ENCODE data around the gene FXYD3.
"Not testable (repeated sequence)": the region's sequence is repeated elsewhere in the genome, so short reads cannot be mapped to it uniquely, and the experiment has no call there.

The FXYD3 gene

DNA sequence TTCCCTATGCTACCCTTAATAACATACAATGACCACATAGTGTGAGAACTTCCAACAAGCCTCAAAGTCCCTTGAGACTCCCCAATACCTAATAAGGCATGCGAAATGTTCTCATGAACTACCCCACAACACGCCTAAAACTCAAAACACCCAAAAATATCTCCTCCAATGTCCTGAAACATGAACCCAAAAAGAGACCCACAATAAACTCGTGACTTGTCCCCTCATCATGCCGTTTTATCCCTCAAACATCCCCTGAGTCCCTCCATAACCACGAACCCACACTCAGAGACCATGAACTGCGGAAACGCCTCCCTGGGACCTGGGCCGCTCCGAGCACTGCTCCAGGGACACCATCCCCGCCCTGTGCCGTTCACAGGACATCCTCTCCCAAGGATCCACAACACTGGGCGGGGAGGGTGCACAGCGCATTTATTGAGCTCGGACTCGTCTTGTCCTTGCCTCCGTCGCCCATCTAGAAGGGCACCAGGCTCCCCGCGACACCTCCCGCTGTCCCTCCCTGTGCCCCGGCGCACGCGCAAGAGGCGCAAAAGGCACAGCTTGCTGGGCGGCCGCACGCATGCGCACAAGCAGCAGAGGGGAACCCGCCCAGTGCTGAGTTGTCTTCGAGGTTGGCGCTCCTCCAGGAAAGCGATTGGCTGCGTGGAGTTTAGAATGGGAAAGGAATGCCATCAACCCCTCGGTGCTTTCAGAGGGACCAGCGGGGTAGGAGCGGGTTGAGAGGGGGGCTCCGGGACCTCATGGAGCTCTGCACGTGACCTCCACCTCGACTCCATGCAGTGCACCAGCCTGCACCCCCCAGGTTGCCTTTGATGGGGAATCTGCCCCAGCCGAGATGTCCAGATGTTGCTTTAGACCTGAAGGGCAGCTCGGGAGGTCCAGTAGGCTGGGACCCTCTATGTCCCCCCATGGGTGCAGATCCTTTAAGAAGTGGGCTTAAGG lies 8.8 kb downstream of the FXYD3 start:
- peak; percentile 61 to 79 (median 76) for DNase-seq (ENCODE audit: low read depth in 3 of 3)

DNA sequence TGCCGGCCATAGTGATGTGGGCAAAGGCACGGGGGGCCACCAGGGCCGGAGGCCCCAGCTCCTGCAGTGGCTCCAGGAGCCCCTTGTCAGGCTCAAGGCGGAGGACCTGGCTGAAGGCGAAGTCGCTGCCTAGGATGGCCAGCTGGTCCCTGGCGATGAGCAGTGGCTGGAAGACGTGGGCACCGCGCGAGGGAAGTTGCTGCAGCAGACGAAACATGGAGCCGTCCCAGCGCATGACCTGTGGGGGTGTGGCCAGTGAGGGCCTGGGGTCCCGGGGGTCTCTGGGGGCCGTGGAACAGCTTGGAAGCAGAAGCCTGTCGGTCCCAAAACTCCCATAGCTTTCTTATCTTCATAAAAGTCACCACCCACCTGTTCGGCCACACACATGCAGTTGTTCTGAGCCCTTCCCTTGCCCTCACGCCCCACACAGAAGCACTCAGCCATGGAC lies 9.7 kb downstream of the FXYD3 start:
- no peak for DNase-seq (ENCODE audit: low read depth in 3 of 3)

DNA sequence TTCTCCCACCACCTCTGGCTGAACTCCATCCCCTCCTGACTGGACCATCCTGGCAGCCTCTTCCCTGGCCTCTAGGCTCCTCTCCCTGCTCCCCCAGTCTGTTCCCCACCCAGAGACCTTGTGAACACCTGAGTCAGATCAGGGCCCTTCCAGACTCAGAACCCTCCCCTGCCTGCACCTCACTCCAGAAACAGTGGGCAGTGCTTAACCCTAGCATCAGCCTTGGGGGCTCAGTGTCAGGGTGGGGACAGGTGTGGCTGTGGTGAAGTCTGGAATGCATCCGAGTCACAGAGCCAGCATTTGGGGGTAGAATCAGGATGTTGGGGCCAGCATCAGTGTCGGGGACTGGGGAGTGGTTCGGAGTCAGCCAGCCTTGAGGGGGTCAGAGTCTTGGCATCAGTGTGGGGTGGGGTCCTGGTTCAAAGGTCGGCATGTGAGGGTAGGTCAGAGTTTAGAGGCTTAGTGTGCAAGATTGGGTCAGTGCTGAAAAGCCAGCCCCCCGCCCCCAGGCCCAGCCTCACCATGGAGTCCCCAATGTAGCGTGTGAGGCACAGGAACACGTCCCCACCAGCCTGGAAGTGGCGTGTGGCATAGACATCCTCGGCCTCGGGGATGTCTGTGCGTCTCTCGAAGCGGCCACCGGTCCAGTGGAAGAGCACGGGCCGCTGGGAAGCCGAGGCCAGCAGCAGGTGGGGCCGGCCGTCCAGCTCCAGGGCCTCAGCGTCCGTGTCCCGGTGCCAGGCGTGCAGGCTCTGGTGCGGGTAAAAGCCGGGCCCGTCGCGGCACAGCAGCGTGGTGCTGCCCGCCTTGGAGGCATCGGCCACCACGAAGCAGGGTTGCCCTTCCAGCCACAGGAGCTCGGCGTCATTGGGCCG lies 10.4 kb downstream of the FXYD3 start:
- DNase-seq (ENCODE audit: low read depth in 3 of 3), result no peak

- no peak for DNase-seq (ENCODE audit: low read depth in 3 of 3)
These were observed 11.0 kb downstream of the FXYD3 start for GRCh38 chr19:35126624-35126959.

DNA sequence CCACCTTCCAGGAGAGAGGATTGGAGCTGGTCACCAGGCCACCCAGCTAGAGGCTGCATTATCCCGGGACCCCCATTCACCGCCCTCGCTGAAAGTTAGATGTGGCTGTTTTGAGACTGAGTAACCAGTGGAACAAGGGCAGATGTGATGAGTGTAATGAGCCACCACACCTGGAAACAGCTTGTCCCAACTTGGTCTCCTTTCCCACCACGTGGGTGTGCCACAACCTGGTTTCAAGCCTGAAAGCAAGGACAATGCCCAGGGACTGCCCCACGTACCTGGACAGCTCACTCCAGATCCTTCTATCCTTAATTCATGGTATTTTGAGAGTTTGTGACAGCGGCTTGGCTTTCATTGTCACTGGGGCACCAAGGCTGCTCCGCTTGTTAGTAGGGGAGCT lies 12.2 kb downstream of the FXYD3 start:
- DNase-seq (ENCODE audit: low read depth in 3 of 3), result no peak

- DNase-seq (ENCODE audit: low read depth in 3 of 3), result no peak
These were observed 12.9 kb downstream of the FXYD3 start for GRCh38 chr19:35128398-35129057.

DNA sequence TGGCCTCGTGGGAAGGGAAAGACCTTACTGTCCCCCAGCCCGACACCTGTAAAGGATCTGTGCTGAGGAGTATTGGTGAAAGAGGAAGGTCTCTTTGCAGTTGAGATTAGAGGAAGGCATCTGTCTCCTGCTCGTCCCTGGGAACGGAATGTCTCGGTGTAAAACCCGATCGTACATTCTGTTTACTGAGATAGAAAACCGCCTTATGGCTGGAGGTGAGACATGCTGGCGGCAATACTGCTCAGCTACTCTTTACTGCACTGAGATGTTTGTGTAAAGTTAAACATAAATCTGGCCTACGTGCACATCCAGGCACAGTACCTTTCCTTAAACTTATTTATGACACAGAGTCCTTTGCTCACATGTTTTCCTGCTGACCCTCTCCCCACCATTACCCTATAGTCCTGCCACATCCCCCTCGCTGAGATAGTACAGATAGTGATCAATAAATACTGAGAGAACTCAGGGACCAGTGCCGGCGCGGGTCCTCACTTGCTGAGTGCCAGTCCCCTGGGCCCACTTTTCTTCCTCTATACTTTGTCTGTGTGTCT lies 14.2 kb downstream of the FXYD3 start:
- not testable (repeated sequence) for DNase-seq (ENCODE audit: low read depth in 3 of 3)

DNA sequence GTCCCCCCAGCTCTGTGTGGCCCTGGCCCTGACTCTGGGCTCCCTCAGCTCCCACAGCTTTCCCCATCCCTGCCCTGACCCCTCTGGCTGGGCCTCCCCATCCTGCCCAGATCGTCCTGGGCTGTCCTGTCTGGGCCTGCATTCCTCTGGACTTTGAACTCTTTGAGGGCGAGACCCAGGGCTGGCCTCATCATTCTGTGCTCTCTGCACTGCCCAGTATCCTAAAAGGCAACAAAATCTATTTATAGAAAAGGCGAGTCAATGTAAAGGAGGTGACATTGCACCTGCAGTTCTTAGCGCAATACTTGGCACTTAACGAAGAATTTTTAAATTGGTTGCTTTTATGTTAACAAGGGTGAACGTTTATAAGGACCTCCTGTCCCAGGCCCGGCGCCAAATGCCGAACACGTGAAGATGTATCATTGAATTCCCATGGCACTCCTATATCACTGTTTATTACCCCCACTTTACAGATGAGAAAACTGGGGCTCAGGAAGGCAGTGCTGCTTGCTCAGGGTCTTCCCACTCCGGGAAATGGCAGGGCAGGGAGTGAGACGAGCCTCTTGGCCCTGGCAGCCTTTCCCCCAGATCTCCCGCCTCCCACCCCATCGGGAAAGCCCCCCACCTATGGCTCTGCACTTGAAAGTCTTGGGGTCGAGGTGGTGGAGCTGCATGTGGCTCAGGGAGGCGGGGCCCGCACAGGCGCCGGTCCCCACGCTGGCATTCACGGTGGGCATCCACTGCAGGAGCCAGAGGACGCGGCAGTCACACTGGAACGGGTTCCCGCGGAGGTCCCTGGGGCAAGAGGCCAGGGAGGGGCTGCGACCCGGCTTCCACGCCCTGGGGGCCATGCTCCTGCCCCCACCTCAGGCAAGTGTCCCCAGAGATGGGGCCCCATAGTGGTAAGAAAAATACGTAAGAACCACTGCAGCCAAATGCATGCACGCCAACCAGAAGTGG lies 15.4 kb downstream of the FXYD3 start:
- DNase-seq (ENCODE audit: low read depth in 3 of 3), result no peak

- DNase-seq (ENCODE audit: low read depth in 3 of 3), result no peak
These were observed 16.6 kb downstream of the FXYD3 start for GRCh38 chr19:35132254-35132653.

- no peak for DNase-seq (ENCODE audit: low read depth in 3 of 3)
These were observed 18.2 kb downstream of the FXYD3 start for GRCh38 chr19:35133826-35134225.

DNA sequence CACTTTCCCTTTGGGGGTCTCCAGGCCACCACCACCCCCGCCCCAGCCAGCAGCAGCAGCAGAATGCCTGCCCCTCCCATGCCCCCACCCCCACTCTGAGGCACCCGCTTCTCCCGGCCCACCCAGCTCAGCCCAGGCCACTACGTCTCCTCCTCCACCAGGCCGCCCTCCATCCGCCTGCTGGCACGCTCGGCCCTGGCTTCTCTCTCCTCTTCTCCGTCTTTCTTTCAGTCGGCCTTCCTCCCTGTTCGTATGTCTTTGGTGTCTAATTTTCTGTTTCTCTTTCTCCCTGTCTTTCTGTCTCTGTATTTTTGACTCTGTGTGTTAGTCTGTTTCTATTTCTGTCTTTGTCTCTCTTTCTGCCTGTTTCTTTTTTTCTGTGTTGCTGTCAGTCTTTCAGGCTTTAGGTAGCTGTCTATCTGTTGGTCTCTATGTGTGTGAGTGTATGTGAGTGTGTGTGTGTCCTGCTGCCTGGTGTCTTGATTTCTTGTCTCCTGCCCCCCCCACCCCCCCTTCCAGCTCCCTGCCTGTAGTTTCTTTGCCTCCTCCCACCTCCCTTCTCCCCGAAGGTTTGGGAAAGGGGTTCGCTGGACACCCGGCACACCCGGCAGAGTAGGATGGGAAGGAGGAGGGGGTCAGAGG lies 19.1 kb downstream of the FXYD3 start, which contains the start of gene LGI4:
Gene LGI4, minus strand, starts transcription at position 459 of the 642 bp plus-strand sequence. Its CDS starts 379 bp downstream, at position 80.
- DNase-seq (ENCODE audit: low read depth in 3 of 3), result no peak

DNA sequence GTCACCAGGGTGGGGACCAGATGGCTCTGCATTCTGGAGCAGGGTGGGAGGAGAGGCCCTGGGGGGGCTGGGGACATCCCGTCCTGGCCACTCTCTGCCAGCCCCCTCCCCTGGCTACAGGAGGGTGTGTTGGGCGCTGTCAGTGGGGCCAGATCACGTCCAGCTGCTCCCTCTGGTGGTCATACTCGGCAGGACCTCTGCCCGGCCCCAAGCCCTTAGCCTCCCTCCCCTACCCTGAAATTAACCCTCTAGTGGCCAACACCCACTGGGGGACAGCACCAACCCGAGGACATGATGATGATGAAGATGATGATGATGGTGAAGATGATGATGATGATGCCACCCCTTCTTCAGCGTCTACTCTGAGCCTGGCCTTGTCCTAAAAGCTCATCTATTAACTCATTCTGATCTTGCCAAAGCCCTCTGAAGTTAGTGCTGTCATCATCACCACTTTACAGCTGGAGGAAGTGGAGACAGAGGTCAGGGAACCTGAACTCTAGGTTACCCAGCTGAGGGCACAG lies 19.8 kb downstream of the FXYD3 start:
- peak; percentile 55 to 75 (median 55) for DNase-seq (ENCODE audit: low read depth in 3 of 3)

- DNase-seq (ENCODE audit: low read depth in 3 of 3), result no peak
These were observed 20.6 kb downstream of the FXYD3 start for GRCh38 chr19:35136231-35136630.

DNA sequence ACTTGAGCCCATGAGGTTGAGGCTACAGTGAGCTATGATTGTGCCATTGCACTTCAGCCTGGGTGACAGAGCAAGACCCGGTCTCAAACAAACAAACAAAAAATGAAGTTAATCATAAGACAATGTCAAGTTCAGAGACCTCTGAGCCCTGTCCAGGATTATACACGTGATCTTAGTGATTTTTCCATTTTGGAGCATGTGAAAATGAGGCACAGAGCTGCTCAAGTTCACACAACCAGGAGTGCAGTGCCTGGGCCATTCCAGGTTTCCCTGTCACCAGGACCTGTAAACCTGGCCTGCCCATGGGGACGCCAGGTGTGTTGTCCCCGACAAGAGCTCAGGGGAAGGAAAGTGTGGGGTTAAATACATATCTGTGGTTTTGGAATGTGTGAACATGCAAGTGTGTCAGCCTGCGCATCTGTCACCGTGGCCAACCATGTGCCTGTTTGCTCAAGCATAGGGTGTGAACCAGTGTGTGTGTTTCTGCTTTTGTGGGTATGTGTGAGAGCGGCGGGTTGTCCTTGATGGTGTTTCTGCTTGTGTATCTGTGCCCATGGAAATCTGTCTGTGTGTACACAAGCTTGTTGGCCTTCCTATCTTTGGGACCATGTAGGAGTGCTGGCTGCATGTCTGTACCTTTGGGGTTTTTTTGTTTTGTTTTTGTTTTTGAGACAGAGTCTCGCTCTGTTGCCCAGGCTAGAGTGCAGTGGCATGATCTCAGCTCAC lies 21.5 kb downstream of the FXYD3 start:
- DNase-seq (ENCODE audit: low read depth in 3 of 3), result no peak

GRCh38 chr19:35138305-35138892 lies 22.8 kb downstream of the FXYD3 start, which contains the start of gene FXYD1:
TSS of gene FXYD1 (plus strand) at chr19:35138824. CDS start at chr19:35140080, 1,256 bp downstream.
- DNase-seq (ENCODE audit: low read depth in 3 of 3), result no peak

GRCh38 chr19:35140207-35140961 lies 24.8 kb downstream of the FXYD3 start:
- DNase-seq (ENCODE audit: low read depth in 3 of 3), result no peak

- DNase-seq (ENCODE audit: low read depth in 3 of 3), result peak; percentile 96 to 99 (median 97)
These were observed 25.6 kb downstream of the FXYD3 start for GRCh38 chr19:35140962-35141836.
